PFSK-1 (cell line): ENCODE data around the gene NLRP6.

Experiments used
- FOXP2 ChIP-seq: optimal IDR thresholded peaks from 2 replicates; pipeline ENCODE3; 2011; ENCODE audit warnings: borderline replicate concordance, control low read depth, inconsistent platforms; ENCODE audit not compliant: insufficient read depth; ENCODE audit errors: extremely low read length, extremely low read depth
- POLR2AphosphoS5 ChIP-seq: IDR thresholded peaks from 2 replicates; pipeline ENCODE4 v1.6.1; 2012; ENCODE audit warnings: low read depth, mild to moderate bottlenecking, control low read depth, low read length, moderate library complexity
- REST ChIP-seq, 2 experiments: IDR thresholded peaks; 2 replicates each; pipeline versions ENCODE4 v1.6.1 to v1.8.0; 2011 to 2012; ENCODE audit warnings: low read depth in 2 of 2, low read length in 2 of 2, control low read depth in 1 of 2, inconsistent platforms in 1 of 2, mild to moderate bottlenecking in 1 of 2, moderate library complexity in 1 of 2; ENCODE audit not compliant: insufficient read depth in 1 of 2
- SIN3A ChIP-seq: IDR thresholded peaks from 2 replicates; pipeline ENCODE4 v1.6.1; 2012; ENCODE audit warnings: mild to moderate bottlenecking, low read length, moderate library complexity, borderline replicate concordance; ENCODE audit not compliant: insufficient read depth
- TAF1 ChIP-seq: IDR thresholded peaks from 2 replicates; pipeline ENCODE4 v1.6.1; 2012; ENCODE audit warnings: low read length, control low read depth, borderline replicate concordance; ENCODE audit not compliant: insufficient read depth

The NLRP6 gene

GRCh38 chr11:244376-244775 lies 33.8 kb upstream of the NLRP6 start:
- TF ChIP-seq REST (IDR thresholded peaks at IDR 0.05; ENCODE audit: insufficient read depth in 1 of 2, low read depth in 2 of 2, low read length in 2 of 2): no peak
- no peak for TF ChIP-seq SIN3A
- no peak for TF ChIP-seq POLR2AphosphoS5
- TF ChIP-seq FOXP2: no peak
- no peak for TF ChIP-seq TAF1

GRCh38 chr11:249062-249461 lies 29.1 kb upstream of the NLRP6 start:
- TF ChIP-seq REST (IDR thresholded peaks at IDR 0.05; ENCODE audit: insufficient read depth in 1 of 2, low read depth in 2 of 2, low read length in 2 of 2) (no peak), TAF1 (no peak), FOXP2 (no peak), POLR2AphosphoS5 (no peak; the same call in 1 of the 2 replicates), SIN3A (no peak)

- TF ChIP-seq POLR2AphosphoS5 (no peak), SIN3A (no peak)
Observed at GRCh38 chr11:250274-250673, 27.9 kb upstream of the NLRP6 start.

- TF ChIP-seq TAF1 (no peak), POLR2AphosphoS5 (no peak), FOXP2 (no peak), REST (IDR thresholded peaks at IDR 0.05; ENCODE audit: insufficient read depth in 1 of 2, low read depth in 2 of 2, low read length in 2 of 2) (no peak), SIN3A (no peak)
Observed at GRCh38 chr11:250740-251299, 27.4 kb upstream of the NLRP6 start.

- TF ChIP-seq FOXP2 (no peak), POLR2AphosphoS5 (no peak), TAF1 (no peak), REST (IDR thresholded peaks at IDR 0.05; ENCODE audit: insufficient read depth in 1 of 2, low read depth in 2 of 2, low read length in 2 of 2) (no peak), SIN3A (no peak)
Observed at GRCh38 chr11:251550-251949, 26.7 kb upstream of the NLRP6 start.
